BLaER1 treated with 17β-estradiol and CSF1 and Interleukin-3, amounts not matched to agents 10 nM and 100 nM (cell line): ENCODE measurements around the gene TMEM243.
A peak's percentile ranks its signal among the peaks of the same experiment; 100 is the strongest.

ENCODE experiments used
- H3K27ac ChIP-seq, 11 experiments: shearing (Covaris generic); formaldehyde crosslinking; 2 replicates each; pipeline ENCODE4 v1.8.1; 2022
- H3K27me3 ChIP-seq, 11 experiments: shearing (Covaris generic); formaldehyde crosslinking; 2 replicates each; pipeline ENCODE4 v1.8.1; 2022
- H3K36me3 ChIP-seq, 11 experiments: shearing (Covaris generic); formaldehyde crosslinking; 2 replicates each; pipeline ENCODE4 v1.8.1; 2022
- H3K4me1 ChIP-seq, 10 experiments: shearing (Covaris generic); formaldehyde crosslinking; 2 replicates each; pipeline ENCODE4 v1.8.1; 2022
- H3K4me2 ChIP-seq, 11 experiments: shearing (Covaris generic); formaldehyde crosslinking; 2 replicates each; pipeline ENCODE4 v1.8.1; 2022
- H3K4me3 ChIP-seq, 10 experiments: shearing (Covaris generic); formaldehyde crosslinking; 2 replicates each; pipeline ENCODE4 v1.8.1; 2022
- H3K9ac ChIP-seq, 11 experiments: shearing (Covaris generic); formaldehyde crosslinking; 2 replicates each; pipeline ENCODE4 v1.8.1; 2022
- H3K9me3 ChIP-seq, 11 experiments: shearing (Covaris generic); formaldehyde crosslinking; replicated peaks in 1 of 11; 2 replicates each; pipeline ENCODE4 v1.8.1; 2022
- H4K20me1 ChIP-seq, 11 experiments: shearing (Covaris generic); formaldehyde crosslinking; 2 replicates each; pipeline ENCODE4 v1.8.1; 2022
- Cebpa-rat ChIP-seq, 11 experiments: shearing (Covaris generic); IDR thresholded peaks; 2 replicates each; pipeline ENCODE4 v1.8.1; 2022

Gene TMEM243

GRCh38 chr7:87216701-87217508 lies 2.6 kb downstream of the TMEM243 start:
- H3K27ac ChIP-seq: peak overlapping the region; percentile 26 to 98 (median 96); a peak in 21 of 22 replicates
- peaks cover 1 to 35% (median 14%) of the 10 kb centered on the region in 11 experiments; a peak in 20 of 22 replicates for H3K36me3 ChIP-seq
- no peak for TF ChIP-seq Cebpa-rat (IDR thresholded peaks at IDR 0.05)
- peak overlapping the region; percentile 85 to 97 (median 94) for H3K4me3 ChIP-seq
- H3K27me3 ChIP-seq: no peaks in the 10 kb centered on the region
- H4K20me1 ChIP-seq: peaks cover 34 to 74% (median 53%) of the 10 kb centered on the region in 11 experiments; a peak in 20 of 22 replicates
- peak overlapping the region; percentile 58 to 98 (median 97) for H3K9ac ChIP-seq
- H3K4me1 ChIP-seq: peaks cover 65 to 75% (median 71%) of the 10 kb centered on the region in 10 experiments
- peak overlapping the region; percentile 92 to 99 (median 97) for H3K4me2 ChIP-seq
- peaks cover 0 to 4% (median 0%) of the 10 kb centered on the region in 11 experiments; a peak in 2 of 22 replicates for H3K9me3 ChIP-seq

GRCh38 chr7:87215046-87215445 lies 4.5 kb downstream of the TMEM243 start:
- Histone ChIP-seq H3K27ac (peak overlapping the region in 7 of 11 experiments; percentile 45 to 98 (median 97); a peak in 13 of 22 replicates), H3K9ac (peak overlapping the region in 7 of 11 experiments; percentile 4 to 94 (median 20); a peak in 12 of 22 replicates), H3K4me3 (peak overlapping the region in 7 of 10 experiments; percentile 1 to 93 (median 20); a peak in 7 of 20 replicates), H3K36me3 (peaks cover 17 to 53% (median 32%) of the 10 kb centered on the region in 11 experiments), H3K4me1 (peaks cover 63 to 81% (median 74%) of the 10 kb centered on the region in 10 experiments), H4K20me1 (peaks cover 48 to 93% (median 70%) of the 10 kb centered on the region in 11 experiments; a peak in 20 of 22 replicates), H3K27me3 (no peaks in the 10 kb centered on the region), H3K4me2 (peak overlapping the region; percentile 76 to 99 (median 97)), H3K9me3 (peaks cover 0 to 22% (median 18%) of the 10 kb centered on the region in 11 experiments; a peak in 15 of 22 replicates)
- no peak for TF ChIP-seq Cebpa-rat (IDR thresholded peaks at IDR 0.05)

- Histone ChIP-seq H3K9me3 (peaks cover 0 to 31% (median 27%) of the 10 kb centered on the region in 11 experiments; a peak in 19 of 22 replicates), H3K36me3 (peaks cover 20 to 63% (median 41%) of the 10 kb centered on the region in 11 experiments), H3K4me3 (peak overlapping the region in 3 of 10 experiments; percentile 8 to 93 (median 33); a peak in 3 of 20 replicates), H3K4me2 (peak overlapping the region; percentile 76 to 99 (median 97)), H3K27ac (peak overlapping the region in 10 of 11 experiments; percentile 7 to 98 (median 96); a peak in 16 of 22 replicates), H4K20me1 (peaks cover 49 to 86% (median 70%) of the 10 kb centered on the region in 11 experiments; a peak in 20 of 22 replicates), H3K4me1 (peaks cover 63 to 81% (median 74%) of the 10 kb centered on the region in 10 experiments), H3K9ac (peak overlapping the region in 8 of 11 experiments; percentile 12 to 94 (median 30); a peak in 11 of 22 replicates), H3K27me3 (no peaks in the 10 kb centered on the region)
- no peak for TF ChIP-seq Cebpa-rat (IDR thresholded peaks at IDR 0.05)
Measured at GRCh38 chr7:87213811-87214210, 5.7 kb downstream of the TMEM243 start.

- peak overlapping the region in 9 of 11 experiments; percentile 20 to 98 (median 59); a peak in 16 of 22 replicates for H3K27ac ChIP-seq
- H3K36me3 ChIP-seq: peaks cover 25 to 69% (median 47%) of the 10 kb centered on the region in 11 experiments
Measured at GRCh38 chr7:87213252-87213651, 6.3 kb downstream of the TMEM243 start.

GRCh38 chr7:87212498-87212897 lies 7.0 kb downstream of the TMEM243 start:
- Histone ChIP-seq H3K4me1 (peaks cover 54 to 71% (median 63%) of the 10 kb centered on the region in 10 experiments), H3K9ac (peak overlapping the region in 3 of 11 experiments; percentile 41 to 94 (median 57); a peak in 3 of 22 replicates), H3K4me2 (peak overlapping the region; percentile 76 to 99 (median 97)), H3K27me3 (no peaks in the 10 kb centered on the region), H4K20me1 (peaks cover 50 to 82% (median 69%) of the 10 kb centered on the region in 11 experiments; a peak in 20 of 22 replicates), H3K9me3 (peaks cover 4 to 44% (median 40%) of the 10 kb centered on the region in 11 experiments), H3K36me3 (peaks cover 27 to 72% (median 54%) of the 10 kb centered on the region in 11 experiments), H3K4me3 (no peak overlapping the region; a peak in 1 of 20 replicates), H3K27ac (peak overlapping the region in 9 of 11 experiments; percentile 20 to 98 (median 46); a peak in 16 of 22 replicates)
- no peak for TF ChIP-seq Cebpa-rat (IDR thresholded peaks at IDR 0.05)

More at GRCh38 chr7:87213252-87213651, 6.3 kb downstream of the TMEM243 start:
- Histone ChIP-seq H3K4me3 (peak overlapping the region in 1 of 10 experiments; percentile 34; a peak in 1 of 20 replicates), H3K4me1 (peaks cover 62 to 78% (median 71%) of the 10 kb centered on the region in 10 experiments), H3K9ac (peak overlapping the region in 3 of 11 experiments; percentile 41 to 94 (median 57); a peak in 3 of 22 replicates), H3K27me3 (no peaks in the 10 kb centered on the region), H3K9me3 (peaks cover 0 to 37% (median 33%) of the 10 kb centered on the region in 11 experiments; a peak in 20 of 22 replicates), H3K4me2 (peak overlapping the region; percentile 76 to 99 (median 97)), H4K20me1 (peaks cover 48 to 82% (median 70%) of the 10 kb centered on the region in 11 experiments; a peak in 20 of 22 replicates)
- TF ChIP-seq Cebpa-rat (IDR thresholded peaks at IDR 0.05): no peak

- peaks cover 34 to 51% (median 43%) of the 10 kb centered on the region in 10 experiments for H3K4me1 ChIP-seq
- H3K27ac ChIP-seq: peak overlapping the region in 3 of 11 experiments; percentile 2 to 23 (median 21); a peak in 2 of 22 replicates
- H3K4me3 ChIP-seq: 0 out of 20 replicates have a peak overlapping the region, but pooled peaks of 1 of the 10 experiments have one; percentile 9
- peak overlapping the region in 3 of 11 experiments; percentile 3 to 96 (median 93); a peak in 2 of 22 replicates for H3K4me2 ChIP-seq
- peaks cover 47 to 75% (median 64%) of the 10 kb centered on the region in 11 experiments; a peak in 20 of 22 replicates for H4K20me1 ChIP-seq
- no peaks in the 10 kb centered on the region for H3K27me3 ChIP-seq
- no peak overlapping the region for H3K9ac ChIP-seq
- H3K36me3 ChIP-seq: peaks cover 43 to 84% (median 68%) of the 10 kb centered on the region in 11 experiments
- TF ChIP-seq Cebpa-rat (IDR thresholded peaks at IDR 0.05): no peak
- peaks cover 22 to 63% (median 60%) of the 10 kb centered on the region in 11 experiments for H3K9me3 ChIP-seq
Measured at GRCh38 chr7:87210506-87210905, 9.0 kb downstream of the TMEM243 start.

- H3K4me2 ChIP-seq: no peak overlapping the region
- H3K9ac ChIP-seq: no peak overlapping the region
- H3K4me3 ChIP-seq: no peak overlapping the region
- H3K4me1 ChIP-seq: peaks cover 23 to 40% (median 32%) of the 10 kb centered on the region in 10 experiments
- peaks cover 33 to 74% (median 71%) of the 10 kb centered on the region in 11 experiments for H3K9me3 ChIP-seq
- TF ChIP-seq Cebpa-rat (IDR thresholded peaks at IDR 0.05): peak in 1 of 11 experiments; percentile 47; a peak in 1 of 22 replicates
- peaks cover 54 to 88% (median 77%) of the 10 kb centered on the region in 11 experiments for H3K36me3 ChIP-seq
- no peak overlapping the region for H3K27ac ChIP-seq
- no peaks in the 10 kb centered on the region; a peak in 1 of 22 replicates for H3K27me3 ChIP-seq
- H4K20me1 ChIP-seq: peaks cover 43 to 77% (median 66%) of the 10 kb centered on the region in 11 experiments; a peak in 20 of 22 replicates
Measured at GRCh38 chr7:87209295-87209924, 10.1 kb downstream of the TMEM243 start.
